ENCODE results near the gene FAM180B. TPM values are rescaled to one million over a fixed set of nuclear protein-coding genes. Genes with fewer than 3 reads are reported as not detected.

The FAM180B gene
- total RNA-seq, 1 donor from 2014 or later, result not detected

GRCh38 chr11:47592251-47592650 lies 5.8 kb downstream of the FAM180B start:
- DNase-seq (ENCODE audit: low spot score), result no peak
- intact Hi-C loops (cut with DNase I), result no loop called here

GRCh38 chr11:47592970-47593369 lies 6.5 kb downstream of the FAM180B start:
- no peak for DNase-seq (ENCODE audit: low spot score)
- intact Hi-C loops (cut with DNase I), result no loop called here

DNA sequence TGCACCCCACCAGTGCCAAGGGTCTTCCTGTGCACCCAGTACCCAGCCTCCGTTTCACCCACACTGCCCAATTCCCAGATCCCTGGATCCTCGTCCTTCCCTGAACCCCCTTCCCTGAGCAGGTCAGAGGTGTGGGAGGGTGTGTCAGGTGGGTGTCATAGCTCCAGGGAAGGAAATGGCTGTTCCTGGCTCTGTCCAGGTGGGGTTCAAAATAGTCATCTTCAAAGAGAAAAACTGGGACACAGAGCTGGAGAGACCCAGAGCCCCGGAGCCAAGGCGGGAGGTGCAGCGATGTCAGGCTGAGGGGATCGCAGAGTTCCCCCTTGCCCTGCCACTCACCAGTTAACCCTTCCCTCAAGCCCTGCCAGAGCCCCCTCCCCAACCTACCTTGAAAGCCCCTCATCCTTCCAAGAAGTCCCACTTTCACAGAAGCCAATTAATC lies 7.0 kb downstream of the FAM180B start:
- no peak for DNase-seq (ENCODE audit: low spot score)
- intact Hi-C loops (cut with DNase I), result no loop called here

GRCh38 chr11:47593934-47594855 lies 7.7 kb downstream of the FAM180B start, which contains the start of gene C1QTNF4:
C1QTNF4 (minus strand) TSS chr11:47594411; CDS start chr11:47590810, 3,601 bp downstream.
- DNase-seq (ENCODE audit: low spot score), result no peak
- intact Hi-C loops (cut with DNase I), result no loop called here

GRCh38 chr11:47595029-47595428 lies 8.6 kb downstream of the FAM180B start:
- no peak for DNase-seq (ENCODE audit: low spot score)
- intact Hi-C loops (cut with DNase I), result no loop called here

DNA sequence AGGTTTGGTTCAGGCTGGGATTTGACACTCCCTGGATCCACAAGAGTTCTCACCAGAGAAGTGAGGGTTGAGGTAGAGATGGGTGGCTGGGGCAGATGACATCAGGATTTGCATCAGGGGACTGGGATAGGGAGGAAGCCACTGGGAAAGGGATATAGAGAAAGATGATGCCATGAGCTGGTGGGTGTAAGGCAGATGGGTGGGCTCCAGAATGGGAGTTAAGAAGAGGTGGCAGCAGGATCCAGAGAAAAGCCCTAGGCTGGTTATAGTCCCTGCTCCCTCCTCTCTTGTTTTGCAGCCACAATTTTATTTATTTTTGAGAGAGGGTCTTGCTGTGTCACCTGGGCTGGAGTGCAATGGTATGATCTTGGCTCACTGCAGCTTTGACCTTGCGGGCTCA lies 9.5 kb downstream of the FAM180B start:
- intact Hi-C loops (cut with DNase I), result no loop called here

DNA sequence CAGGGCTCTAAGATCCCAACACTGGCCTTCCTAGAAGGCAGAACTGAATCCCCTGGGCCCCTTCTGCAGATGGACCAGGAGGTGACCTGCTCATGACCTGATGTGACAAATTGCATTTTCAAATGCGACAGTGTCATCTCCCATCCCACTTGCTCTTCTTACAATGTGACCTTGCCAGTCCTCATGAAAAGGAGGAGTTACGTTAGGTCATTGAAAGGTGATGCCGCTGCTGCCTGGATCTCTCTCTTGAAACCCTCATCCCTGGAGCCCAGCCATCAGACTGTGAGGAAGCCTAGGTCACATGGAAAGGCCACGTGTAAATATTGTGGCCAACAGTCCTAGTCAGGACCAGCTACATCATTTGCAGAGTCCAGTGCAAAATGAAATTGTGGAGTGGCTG lies 13.4 kb downstream of the FAM180B start:
- DNase-seq (ENCODE audit: low spot score), result no peak
- intact Hi-C loops (cut with DNase I), result loop anchor here (10.0 kb wide), 1 partner anchor 105 kb away; no protein-coding TSS in a partner anchor

More for the DNA sequence above, 9.5 kb downstream of the FAM180B start:
- no peak for DNase-seq (ENCODE audit: low spot score)

DNA sequence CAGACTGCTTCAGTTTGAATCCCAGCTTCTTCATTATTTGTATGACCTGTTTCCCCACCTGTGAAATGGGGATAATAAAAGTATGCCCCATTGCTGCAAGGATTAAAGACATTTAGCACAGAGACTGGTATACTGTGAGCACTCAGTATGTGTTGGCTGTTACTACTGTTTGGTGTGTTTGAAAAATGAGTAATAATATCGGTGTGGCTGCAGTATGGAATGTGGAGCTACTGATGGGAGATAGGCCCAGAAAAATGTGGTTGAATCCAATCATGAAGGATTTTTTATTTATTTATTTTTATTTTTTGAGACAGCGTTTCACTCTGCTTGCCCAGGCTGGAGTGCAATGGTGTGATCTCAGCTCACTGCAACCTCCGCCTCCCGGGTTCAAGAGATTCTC lies 16.8 kb downstream of the FAM180B start:
- no peak for DNase-seq (ENCODE audit: low spot score)
- intact Hi-C loops (cut with DNase I), result loop anchor here (10.0 kb wide), 1 partner anchor 108 kb away; no protein-coding TSS in a partner anchor

GRCh38 chr11:47605921-47606320 lies 19.4 kb downstream of the FAM180B start:
- no peak for DNase-seq (ENCODE audit: low spot score)
- intact Hi-C loops (cut with DNase I), result loop anchor here (10.0 kb wide), 1 partner anchor 111 kb away; no protein-coding TSS in a partner anchor

DNA sequence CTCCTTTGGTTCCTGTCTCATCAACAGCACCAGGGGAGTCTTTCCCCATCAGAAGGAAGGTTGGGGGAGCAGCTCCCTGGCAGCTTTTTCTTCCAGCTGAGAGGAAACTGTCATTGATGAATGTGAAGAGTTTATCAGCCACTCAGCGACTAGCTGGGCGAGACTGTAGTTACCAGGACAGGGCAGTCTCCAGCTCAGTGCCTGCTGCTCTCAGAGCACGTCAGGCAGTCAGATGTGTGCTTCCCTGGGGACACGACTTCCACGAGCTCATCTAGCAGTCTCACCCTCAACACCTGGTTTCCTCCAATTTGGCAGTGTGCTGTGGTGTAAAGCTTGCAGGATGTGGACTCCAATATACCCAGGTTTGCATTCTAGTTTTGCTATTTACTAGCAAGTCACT lies 20.3 kb downstream of the FAM180B start:
- intact Hi-C loops (cut with DNase I), result loop anchor here (10.0 kb wide), 1 partner anchor 112 kb away; no protein-coding TSS in a partner anchor
- no peak for DNase-seq (ENCODE audit: low spot score)

DNA sequence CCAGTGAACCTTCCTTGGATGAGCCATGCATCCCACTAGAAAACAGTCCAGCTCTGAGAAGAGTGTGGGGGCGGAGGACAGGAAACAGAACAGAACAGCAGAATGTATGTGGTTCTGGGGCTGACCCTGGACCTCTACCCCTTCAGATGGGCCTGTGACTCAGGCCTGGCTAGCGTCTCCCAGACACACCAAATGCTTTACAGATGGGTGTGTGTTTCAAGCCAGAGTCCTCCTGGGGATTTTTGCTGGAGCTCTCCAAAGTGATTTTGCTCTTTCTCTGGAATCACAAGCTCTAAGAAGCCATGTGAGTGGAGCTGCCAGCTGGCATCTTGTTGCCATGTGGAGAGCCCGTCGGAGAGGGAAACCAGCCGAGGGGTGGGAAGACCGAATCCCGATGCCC lies 20.9 kb downstream of the FAM180B start:
- no peak for DNase-seq (ENCODE audit: low spot score)
- intact Hi-C loops (cut with DNase I), result loop anchor here (10.0 kb wide), 1 partner anchor 113 kb away; no protein-coding TSS in a partner anchor

DNA sequence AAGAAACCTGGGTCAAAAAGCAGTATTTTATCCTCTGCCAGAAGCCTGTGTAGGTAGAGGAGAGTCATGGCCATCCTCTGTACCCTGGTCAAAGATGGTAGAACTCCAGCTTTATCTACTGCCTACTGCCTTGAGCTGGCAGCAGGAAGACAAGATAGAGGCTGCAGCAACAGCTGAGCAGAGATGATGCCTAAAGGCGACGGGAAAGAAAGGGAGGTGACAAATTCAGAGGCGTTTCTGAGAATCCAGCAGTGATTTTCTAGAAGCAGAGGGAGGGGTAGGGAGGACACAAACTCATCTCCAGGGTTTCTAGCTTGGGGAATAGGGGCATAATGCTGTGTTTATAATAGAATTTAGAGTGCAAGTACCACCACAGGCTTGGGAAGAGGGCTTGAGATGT lies 23.2 kb downstream of the FAM180B start:
- no peak for DNase-seq (ENCODE audit: low spot score)
- intact Hi-C loops (cut with DNase I), result loop anchor here (10.0 kb wide), 1 partner anchor 115 kb away; no protein-coding TSS in a partner anchor

DNA sequence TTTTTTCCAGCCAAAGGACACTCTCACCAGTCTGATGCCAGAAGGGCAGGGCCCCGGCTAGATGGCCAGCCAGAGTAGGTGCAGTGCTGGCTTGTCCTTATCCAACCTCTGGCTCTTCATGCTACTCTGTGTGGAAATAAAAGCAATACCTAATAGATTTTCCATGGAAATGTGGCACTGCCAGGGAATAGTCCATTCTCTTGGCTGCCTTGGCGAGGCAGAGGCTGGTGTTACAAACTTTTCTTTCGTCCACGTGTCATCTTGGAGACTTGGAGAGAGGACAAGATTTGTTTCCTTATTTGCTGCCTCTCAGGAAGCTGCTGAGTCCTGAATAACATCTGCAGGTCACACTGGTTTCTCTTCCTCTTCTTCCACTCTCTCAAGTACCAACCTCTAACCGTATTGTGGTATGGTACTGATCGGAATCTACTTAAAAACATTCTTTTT lies 24.9 kb downstream of the FAM180B start:
- no peak for DNase-seq (ENCODE audit: low spot score)
- intact Hi-C loops (cut with DNase I), result no loop called here

DNA sequence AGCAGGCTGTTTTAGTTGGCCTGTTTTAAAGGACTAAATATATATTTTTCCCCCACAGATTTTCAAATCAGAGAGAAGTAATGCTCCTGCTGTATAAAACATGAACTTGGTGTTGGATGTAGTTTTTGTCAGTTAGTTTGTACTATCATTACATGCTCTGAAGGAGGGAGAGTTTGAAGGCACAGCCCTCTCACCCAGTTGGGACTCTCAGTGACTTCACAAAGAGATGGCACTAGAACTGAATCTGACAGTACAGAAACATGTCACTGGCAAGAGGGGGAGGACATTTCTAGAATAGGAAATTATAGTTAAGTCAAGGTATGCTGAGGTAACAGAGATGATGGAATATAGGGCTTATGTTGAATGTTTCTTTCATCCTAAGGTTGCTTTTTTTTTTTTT lies 28.8 kb downstream of the FAM180B start:
- intact Hi-C loops (cut with DNase I), result no loop called here
- no peak for DNase-seq (ENCODE audit: low spot score)

GRCh38 chr11:47616726-47617416 lies 30.4 kb downstream of the FAM180B start:
- intact Hi-C loops (cut with DNase I), result no loop called here
- DNase-seq (ENCODE audit: low spot score), result no peak

DNA sequence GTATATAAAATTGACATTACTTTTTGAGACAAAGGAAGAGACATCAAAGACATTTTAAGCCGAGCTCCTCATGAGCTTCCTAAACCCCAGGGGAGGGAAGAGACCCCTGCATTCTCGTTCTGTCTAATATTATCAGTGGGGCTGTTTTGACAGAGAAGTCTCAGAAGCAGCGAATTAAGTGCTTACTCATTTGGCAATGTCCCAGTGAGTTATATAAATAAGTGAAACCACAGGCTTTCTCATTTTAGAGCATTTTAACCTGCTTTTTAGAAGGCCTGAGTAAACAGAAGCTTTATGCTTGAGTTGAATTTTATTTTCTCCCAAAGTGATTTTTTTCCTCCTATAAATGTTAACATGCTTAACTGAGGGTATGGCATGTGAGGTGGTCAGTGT lies 30.9 kb downstream of the FAM180B start:
- intact Hi-C loops (cut with DNase I), result no loop called here

DNA sequence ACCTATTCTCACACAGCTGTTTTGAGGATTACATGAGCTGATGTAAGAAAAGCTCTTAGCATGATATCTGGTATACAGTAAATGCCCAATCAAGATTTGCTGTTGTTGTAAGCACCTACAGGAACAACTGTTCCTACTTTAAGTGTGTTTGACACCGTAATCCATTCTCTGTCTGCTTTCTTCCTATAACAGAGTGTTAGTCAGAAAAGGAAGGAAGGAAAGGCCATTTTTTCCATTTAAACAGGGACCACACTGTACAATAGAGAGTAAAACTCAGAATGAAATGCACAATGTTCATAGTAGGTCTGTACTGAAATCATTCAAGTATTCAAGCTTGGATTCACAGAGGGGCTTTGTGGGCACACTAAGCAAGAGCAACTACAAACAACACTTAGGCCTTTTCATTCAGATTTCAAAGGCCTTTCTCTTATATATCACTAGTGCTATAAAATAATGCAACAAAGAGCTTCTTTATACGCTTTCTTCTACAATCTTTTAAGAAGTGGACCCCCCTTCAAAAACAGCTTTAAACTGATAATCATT lies 34.4 kb downstream of the FAM180B start:
- intact Hi-C loops (cut with DNase I), result no loop called here

More for the DNA sequence above, 30.9 kb downstream of the FAM180B start:
- no peak for DNase-seq (ENCODE audit: low spot score)

DNA sequence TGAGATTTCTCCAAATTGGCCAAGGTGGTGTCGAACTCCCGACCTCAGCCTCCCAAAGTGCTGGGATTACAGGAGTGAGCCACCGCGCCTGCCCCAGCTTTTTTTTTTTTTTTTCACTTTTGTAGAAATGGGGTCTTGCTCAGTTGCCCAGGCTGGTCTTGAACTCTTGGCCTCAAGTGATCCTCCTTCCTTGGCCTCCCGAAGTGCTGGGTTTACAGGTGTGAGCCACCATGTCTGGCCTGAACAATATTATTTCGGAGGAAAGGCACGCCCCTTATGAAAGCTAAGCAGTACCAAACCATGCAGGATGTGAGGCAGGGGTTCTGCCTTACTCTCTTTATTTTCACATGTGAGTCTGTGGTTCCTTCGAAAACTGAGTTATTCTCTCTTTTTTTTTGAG lies 39.8 kb downstream of the FAM180B start:
- intact Hi-C loops (cut with DNase I), result no loop called here
- DNase-seq (ENCODE audit: low spot score), result no peak

More for the DNA sequence above, 34.4 kb downstream of the FAM180B start:
- no peak for DNase-seq (ENCODE audit: low spot score)

DNA sequence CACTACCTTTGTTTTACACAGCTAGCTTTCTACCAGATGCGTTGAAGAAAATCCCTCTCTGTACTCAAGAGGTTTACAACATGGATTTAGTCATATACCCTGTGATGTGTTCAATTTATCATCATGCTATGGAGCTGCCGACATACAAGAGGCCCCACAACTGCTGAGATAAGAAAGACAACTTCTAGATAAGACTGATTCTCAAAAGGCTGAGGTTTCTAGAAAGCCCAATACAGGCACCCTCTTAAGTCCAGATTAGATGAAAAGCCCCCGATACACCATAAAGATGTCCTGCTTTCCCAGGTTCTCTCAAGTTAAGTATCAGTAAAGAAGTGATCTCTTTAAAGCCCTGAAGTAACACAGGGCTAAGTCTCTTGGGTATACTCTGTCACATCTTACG lies 41.5 kb downstream of the FAM180B start:
- intact Hi-C loops (cut with DNase I), result no loop called here
- no peak for DNase-seq (ENCODE audit: low spot score)

- no peak for DNase-seq (ENCODE audit: low spot score)
- intact Hi-C loops (cut with DNase I), result no loop called here
Measured at GRCh38 chr11:47631473-47631872, 45.0 kb downstream of the FAM180B start.
